Hepatic stellate cell (primary cell): ENCODE measurements around the gene GTPBP3.

Source experiments
- DNase-seq: peaks from one replicate; pipeline ENCODE4 v3.0.0; 2011; ENCODE audit warnings: low spot score

The GTPBP3 gene

DNA sequence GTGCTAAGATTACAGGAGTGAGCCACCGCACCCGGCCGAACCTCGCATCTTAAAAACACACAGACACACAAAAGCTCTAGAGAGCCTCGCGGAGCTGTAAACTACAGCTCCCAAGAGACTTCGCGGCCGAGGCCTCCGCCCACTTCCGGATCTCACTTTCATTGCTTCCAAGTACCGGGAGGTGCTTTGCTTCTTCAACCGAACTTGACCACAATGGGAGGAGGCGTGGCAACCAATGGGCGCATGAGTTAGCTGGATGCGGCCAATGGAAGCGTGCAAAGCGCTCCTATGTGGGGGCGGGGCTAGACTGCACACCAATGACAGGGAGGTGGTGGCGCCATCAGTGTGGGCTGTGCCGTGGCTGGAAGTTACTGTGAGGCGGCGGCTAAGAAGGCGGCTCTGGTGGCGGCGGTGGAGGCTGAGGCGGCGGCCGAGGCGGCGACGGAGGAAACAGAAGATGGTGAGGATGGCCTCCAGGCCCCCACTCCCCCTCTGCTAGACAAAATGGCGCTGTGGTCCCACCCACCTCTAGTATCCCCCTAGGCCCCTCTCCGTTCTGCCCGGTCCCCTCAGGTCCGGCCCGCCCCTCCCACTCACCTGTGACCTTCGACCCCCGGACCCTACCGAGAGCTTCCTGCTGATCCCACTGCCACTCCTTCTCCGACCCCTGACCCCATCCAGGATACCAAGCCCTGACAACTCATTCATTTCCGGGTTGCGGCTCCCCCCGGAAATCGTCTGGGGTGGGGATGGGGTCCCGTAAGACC, 28.0 kb upstream of the GTPBP3 start, which contains the start of gene DDA1:
Gene DDA1 (plus strand): TSS at position 366 of the 767 bp plus-strand sequence. CDS start 92 bp downstream, at position 458.
- DNase-seq, result peak; percentile 100

DNA sequence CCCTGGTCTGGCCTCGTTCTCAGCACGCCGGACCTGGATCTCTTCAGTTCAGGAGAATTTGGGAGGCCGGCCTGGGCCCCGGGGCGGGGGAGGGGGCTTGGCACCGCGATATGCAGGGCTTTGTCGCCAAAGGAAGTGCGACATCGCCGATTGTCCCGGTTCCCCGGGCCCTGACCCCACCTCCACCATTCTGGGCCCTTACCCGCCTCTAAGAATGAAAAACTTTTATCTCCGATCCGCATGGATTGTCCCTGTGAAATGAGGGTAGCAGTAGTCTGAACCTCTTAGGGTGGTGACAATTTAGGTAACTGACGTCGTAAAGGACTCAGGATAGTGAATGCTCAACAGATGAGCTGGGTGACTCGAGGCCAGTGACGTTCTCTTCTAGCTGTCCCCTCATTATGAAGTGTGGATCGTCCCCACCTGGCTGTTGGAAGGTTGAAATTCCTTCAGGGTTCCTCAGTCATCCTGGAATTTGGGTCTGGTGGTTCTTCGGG, 27.3 kb upstream of the GTPBP3 start:
- DNase-seq, result peak; percentile 32

GRCh38 chr19:17311455-17312188, 25.7 kb upstream of the GTPBP3 start:
- peak; percentile 91 for DNase-seq

DNA sequence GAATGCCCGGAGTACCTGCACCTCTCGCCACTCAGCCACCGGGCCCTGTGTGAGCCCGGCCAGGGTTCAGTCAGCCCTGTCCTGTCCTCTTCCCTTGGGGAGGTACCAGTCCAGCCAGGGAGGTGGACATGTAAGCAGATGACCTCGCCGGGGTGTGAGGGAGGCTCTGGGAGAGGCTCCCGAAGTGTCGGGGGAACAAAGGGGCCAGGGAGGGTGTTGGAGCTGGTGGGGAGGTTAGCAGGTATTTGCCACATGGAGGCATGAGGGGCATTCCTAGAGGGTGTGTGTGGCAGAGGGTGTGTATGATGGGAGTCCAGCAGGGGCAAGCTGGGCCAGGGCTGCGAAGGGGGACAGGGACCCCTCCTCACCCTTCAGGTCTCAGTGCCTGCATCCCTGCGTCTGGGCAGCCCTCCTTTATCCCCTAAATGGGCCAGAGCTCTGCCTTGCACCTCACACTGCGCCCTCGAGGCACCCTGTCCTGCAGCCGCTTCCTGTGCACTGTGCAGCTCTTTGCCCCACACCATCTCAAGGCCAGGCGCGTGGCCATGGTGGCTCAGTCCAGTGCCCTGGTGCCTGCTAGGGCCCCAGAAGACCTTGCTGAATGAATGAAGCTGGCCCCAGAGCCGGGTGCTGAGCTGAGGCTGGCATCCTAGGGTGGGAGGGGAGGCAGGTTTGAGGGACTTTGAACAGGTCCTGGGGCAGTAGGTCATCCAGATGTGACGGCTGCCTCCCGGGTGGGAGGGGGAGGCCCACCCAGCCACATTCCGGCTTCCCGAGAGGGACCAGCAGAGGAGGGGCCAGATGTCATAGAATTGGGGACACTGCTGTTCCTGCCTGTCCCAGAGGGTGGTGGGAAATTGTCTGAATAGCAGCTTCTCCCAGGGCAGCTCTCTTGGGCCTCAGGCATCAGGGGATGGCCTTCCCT, 24.9 kb upstream of the GTPBP3 start:
- DNase-seq, result no peak

DNA sequence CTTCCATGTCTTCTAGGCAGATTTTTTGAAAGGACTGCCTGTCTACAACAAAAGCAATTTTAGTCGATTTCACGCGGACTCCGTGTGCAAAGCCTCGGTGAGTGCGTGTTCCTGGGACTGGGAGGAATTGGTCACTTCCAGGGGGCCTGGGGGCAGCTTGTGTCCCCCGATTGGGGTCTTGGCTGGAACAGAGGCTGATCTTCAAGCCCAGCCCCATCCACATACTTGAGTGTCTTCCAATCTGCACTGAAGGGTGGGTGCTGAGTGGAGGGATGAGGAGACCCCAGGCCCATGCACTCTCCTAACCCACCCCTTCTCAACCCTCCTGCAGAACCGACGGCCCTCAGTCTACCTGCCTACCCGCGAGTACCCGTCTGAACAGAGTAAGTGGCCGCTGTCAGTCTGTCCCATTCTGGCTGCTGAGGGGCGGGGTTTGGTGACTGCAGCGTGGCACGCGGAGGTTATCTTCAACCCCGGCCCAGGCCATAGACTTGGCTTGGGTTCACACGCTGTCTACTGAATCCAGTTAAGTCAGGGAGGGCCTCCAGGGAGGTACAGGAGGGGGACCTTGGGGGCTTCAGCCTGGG, 23.3 kb upstream of the GTPBP3 start:
- DNase-seq, result no peak

- DNase-seq, result no peak
Measured at GRCh38 chr19:17318966-17319365, 18.4 kb upstream of the GTPBP3 start.

DNA sequence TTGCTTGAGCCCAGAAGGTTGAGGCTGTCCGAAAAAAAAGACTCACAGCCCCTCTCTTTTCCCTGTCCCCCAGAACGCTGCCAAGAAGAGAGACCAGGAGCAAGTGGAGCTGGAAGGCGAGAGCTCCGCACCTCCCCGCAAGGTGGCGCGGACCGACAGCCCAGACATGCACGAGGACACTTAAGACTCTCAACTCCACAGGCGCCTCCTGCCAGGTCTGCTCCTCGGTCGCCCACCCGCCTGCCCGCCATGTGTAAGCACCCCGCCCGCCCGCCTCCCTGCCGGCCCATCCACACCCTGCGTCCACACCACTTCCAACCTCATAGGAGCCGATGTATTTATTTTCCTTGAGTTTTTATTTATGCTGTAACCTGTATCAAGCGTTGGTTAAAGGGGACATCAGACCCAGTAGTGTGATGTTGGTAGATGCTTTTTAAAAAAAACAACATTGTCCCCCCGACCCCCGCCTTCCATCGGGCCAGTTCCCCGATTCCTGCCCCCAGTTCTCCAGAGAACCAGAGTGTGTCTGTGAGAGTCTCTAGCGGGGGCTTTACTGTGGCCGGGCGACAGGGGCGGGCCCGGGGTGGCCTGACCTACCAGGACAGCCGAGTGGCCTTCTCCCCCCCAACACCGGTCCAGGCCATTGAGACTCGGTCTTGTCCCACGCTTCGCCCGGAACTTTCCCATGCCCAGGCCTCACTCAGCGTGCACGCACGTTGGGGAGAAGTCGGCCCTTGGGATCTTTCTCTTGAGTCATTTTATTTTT, 17.7 kb upstream of the GTPBP3 start:
- no peak for DNase-seq

DNA sequence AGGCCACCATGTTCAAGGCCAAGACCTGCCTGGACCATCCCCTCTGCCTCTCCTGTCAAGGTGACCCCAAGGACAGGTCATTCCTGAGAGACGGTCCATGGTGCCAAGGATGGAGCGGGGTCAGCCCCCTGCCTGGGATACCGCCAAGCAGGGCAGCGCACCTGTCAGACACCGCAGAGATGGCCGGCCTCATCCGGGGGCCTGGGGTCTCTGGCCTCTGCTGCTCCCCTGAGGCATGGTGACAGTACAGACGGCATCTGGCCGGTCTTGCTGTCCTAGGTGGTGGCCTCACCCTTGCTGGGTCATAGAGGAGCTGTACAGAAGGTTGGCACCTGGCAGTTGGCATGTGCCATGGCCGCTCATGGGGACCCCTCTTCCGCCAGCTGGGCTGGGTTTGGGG, 16.9 kb upstream of the GTPBP3 start:
- DNase-seq, result no peak

GRCh38 chr19:17321655-17322489, 15.5 kb upstream of the GTPBP3 start:
- no peak for DNase-seq

DNA sequence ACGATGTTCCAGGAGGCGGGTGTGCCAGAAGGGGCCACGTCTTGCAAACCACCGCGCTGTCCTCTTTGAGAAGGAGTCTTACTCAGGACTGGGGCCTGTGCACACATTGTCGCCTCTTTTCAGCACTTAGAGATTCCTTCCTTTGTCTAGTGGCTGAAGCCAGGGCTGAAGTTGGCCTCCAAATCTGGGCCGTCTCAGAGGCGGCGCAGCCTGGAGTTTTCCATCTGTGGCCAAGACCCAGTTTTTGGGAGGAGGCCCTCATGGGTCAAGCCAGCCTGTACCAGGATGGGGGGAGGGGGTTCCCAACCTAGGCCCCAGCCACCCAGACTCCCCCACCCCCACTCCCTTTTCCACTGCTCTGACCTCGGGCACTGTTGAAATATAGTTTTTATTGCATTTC, 14.5 kb upstream of the GTPBP3 start:
- no peak for DNase-seq

DNA sequence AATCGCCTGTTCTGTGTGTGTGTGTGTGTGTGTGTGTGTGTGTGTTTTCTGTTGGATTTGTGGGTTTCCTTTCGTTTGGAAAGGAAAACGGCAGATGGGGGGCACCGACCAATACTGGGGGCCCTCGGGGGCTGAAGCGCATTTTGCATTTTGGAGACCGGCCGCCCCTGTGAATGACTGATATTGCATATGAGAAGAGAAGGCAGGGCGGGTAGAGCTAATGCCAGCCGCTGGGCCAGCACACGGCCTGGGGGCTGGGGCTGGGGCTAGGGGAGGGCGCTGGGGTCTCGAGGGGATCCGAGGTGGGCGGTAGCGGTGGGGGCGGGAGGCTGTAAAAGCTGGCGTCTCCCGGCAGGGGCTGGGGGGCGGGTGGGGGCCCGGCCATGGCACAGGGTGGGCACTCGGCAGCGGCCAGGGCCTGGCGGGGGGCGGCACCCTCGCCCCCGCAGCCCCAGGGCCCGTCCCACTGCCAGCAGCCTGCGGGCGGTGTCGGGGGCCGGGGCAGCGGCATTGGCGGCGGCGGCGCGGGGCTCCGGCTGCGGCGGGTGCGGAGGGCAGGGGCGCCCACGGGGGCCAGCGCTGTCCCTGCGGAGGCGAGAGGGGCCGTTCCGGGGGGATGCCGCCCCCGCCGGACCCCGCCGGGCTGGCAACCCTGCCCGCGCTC, 13.9 kb upstream of the GTPBP3 start:
- no peak for DNase-seq

DNA sequence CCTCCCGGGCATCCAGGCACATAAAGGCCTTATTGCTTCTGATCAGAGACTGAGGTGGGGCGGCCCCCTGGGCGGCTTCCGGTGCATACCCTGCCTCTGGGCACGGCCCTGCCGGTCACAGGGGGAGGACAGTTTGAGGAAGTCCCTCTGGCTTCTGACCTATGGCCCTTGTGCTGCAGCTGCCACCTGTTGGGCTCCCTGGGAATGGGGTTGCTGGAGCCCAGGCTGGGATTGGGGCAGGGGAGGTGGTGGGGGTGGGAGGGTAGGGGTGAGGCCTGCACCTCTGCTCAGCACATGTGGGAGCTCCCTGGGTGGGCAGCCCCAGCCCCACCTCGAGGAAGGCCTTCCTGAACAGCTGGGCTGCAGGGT, 13.4 kb upstream of the GTPBP3 start:
- no peak for DNase-seq

GRCh38 chr19:17324357-17325114, 12.8 kb upstream of the GTPBP3 start:
- DNase-seq, result no peak

DNA sequence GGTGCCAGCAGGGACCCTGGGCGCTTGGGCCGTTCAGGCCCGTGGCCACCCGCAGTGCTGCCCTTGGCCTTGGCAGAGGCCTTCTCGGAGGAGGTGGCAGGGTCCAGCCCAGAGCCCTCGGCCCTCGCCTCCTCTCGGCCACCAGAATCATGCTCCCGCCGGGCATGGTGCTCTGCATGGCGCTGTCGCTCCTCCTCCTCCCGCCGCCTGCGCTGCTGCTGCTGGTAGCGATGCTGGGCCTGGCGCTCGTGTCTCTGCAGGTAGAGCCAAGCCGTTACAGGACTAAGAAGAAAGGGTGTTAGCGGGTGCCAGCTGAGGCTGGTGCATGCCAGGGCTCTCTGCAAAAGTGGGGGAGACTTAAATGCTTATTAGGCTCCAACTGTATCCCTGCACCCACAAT, 12.2 kb upstream of the GTPBP3 start:
- no peak for DNase-seq

DNA sequence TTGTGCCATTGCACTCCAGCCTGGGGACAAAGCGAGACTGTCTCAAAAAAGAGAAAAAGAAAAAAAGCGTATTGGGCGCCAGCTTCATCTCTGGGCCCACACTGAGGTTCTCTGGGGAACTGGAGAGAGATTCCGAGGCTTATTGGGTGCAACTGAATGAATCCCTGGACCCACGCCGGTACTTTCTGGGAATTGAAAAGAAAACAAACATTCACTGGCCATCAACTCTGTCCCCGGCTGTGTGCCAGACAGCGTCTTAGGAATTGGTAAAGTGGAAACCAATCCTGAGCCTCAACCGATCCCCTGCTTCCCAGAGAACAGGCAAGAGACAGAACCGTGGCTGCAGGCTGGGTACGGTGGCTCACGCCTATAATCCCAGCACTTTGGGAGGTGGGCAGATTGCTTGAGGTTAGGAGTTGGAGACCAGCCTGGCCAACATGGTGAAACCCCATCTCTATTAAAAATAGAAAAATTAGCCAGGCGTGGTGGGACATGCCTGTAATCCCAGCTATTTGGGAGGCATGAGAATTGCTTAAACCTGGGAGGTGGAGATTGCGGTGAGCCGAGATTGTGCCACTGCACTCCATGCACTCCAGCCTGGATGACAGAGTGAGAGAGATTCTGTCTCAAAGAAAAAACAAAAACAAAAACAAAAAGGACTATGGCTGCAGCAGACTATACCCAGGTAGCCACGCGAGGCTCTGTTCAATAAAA, 11.3 kb upstream of the GTPBP3 start:
- DNase-seq, result peak; percentile 78

- no peak for DNase-seq
Measured at GRCh38 chr19:17326595-17326966, 10.8 kb upstream of the GTPBP3 start.

DNA sequence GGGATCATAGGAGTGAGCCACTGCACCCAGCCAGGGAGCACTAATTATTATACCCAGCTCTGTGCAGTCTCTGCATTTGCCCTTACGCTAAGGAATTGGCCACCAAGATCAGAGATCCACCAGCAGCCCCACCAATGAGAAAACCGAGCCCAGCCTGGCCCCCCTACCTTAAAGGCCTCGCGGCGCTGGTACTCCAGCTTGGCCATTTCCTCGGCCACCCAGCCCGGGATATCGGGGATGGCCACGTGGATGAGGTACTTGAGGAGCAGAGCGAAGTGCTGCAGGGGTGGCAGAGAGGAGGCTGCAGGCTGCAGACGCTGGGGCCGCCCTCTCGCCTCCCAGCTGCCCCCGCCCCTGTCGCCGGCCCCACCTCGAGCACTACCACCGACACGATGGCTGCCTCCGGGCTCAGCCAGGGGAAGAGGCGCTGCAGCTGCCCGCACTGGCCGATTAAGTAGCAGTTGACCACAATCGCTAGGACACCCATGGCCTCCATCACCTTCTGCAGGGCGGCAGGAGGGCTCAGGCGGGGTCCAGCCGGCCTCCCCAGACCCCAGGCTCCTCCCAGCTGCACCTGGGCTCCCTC, 10.2 kb upstream of the GTPBP3 start:
- DNase-seq, result no peak
